Muscle of leg (tissue), 16 donors: ENCODE measurements around the gene PRIM2. TPM values are rescaled to one million over a fixed set of nuclear protein-coding genes. Genes with fewer than 3 reads are reported as not detected.
"Not testable (repeated sequence)": the region's sequence is repeated elsewhere in the genome, so short reads cannot be mapped to it uniquely, and the experiment has no call there.

Experiments
- DNase-seq: peaks from one replicate; pipeline ENCODE4 v3.0.0; 2013
- H3K27ac ChIP-seq: one replicate; pipeline ENCODE4 v1.5.1; 2013; ENCODE audit warnings: mild to moderate bottlenecking, low read length, control low read depth
- H3K27me3 ChIP-seq: one replicate; pipeline ENCODE4 v1.6.1; 2013; ENCODE audit warnings: low read length; ENCODE audit not compliant: control insufficient read depth, insufficient read depth
- H3K36me3 ChIP-seq: one replicate; pipeline ENCODE4 v1.6.1; 2013; ENCODE audit warnings: low read length; ENCODE audit not compliant: control insufficient read depth, insufficient read depth
- H3K4me1 ChIP-seq: one replicate; pipeline ENCODE4 v1.6.1; 2013; ENCODE audit warnings: low read length; ENCODE audit not compliant: control insufficient read depth, insufficient read depth
- H3K4me3 ChIP-seq: one replicate; pipeline ENCODE4 v1.5.1; 2013; ENCODE audit warnings: low read length, control low read depth
- H3K9me3 ChIP-seq: replicated peaks from 2 replicates; pipeline ENCODE4 v1.6.1; 2013; ENCODE audit warnings: low read depth, low read length; ENCODE audit not compliant: control insufficient read depth
- WGBS: methylation state at CpG from one replicate; pipeline ENCODE4 v1.1.5; 2013; ENCODE audit warnings: missing lambda C conversion rate; ENCODE audit not compliant: insufficient coverage; 5-methylcytosine and 5-hydroxymethylcytosine counted together
- long read RNA-seq, 11 donors: transcript quantifications; one replicate each; lab custom pipeline, GENCODE V29; 2026
- polyA plus RNA-seq, 8 donors: library from polyadenylated mRNA; unstranded; fragments of 120-200 nt; gene quantifications; one replicate each; pipeline versions ENCODE4 v1.2.1 to v1.2.3, GENCODE V29; 2013; ENCODE audit warnings: inconsistent platforms in 1 of 8, low replicate concordance in 1 of 8; ENCODE audit not compliant: insufficient read length in 8 of 8, insufficient read depth in 1 of 8
- total RNA-seq: library from RNA; stranded (reverse); fragments of 120-200 nt; gene quantifications from one replicate; pipeline ENCODE4 v1.2.4, GENCODE V29; 2013

Gene PRIM2, protein sequence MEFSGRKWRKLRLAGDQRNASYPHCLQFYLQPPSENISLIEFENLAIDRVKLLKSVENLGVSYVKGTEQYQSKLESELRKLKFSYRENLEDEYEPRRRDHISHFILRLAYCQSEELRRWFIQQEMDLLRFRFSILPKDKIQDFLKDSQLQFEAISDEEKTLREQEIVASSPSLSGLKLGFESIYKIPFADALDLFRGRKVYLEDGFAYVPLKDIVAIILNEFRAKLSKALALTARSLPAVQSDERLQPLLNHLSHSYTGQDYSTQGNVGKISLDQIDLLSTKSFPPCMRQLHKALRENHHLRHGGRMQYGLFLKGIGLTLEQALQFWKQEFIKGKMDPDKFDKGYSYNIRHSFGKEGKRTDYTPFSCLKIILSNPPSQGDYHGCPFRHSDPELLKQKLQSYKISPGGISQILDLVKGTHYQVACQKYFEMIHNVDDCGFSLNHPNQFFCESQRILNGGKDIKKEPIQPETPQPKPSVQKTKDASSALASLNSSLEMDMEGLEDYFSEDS
- total RNA-seq (13.2 TPM), polyA plus RNA-seq (1 to 10 TPM; 6.1 to 8.5 (median 7.0) TPM)
- long read RNA-seq, donor 1, result 0 reads
- long read RNA-seq, donor 2, result 0 reads
- long read RNA-seq, donor 3, result 0 reads
- long read RNA-seq, donor 4, partial matches to known transcripts, result 0 of 3 reads
- long read RNA-seq, donor 4, other reads (novel, unspliced or antisense), result 0 of 3 reads
- long read RNA-seq, donor 5, partial matches to known transcripts, result 7 of 10 reads
- long read RNA-seq, donor 5, other reads (novel, unspliced or antisense), result 0 of 10 reads
- long read RNA-seq, donor 6, partial matches to known transcripts, result 0 of 2 reads
- long read RNA-seq, donor 6, other reads (novel, unspliced or antisense), result 0 of 2 reads
- long read RNA-seq, donor 7, partial matches to known transcripts, result 0 of 2 reads
- long read RNA-seq, donor 7, other reads (novel, unspliced or antisense), result 0 of 2 reads
- long read RNA-seq, donor 8, result 0 reads
- long read RNA-seq, donor 9, result 0 reads
- long read RNA-seq, donor 10, result 0 reads
- long read RNA-seq, donor 11, partial matches to known transcripts, result 5 of 7 reads
- long read RNA-seq, donor 11, other reads (novel, unspliced or antisense), result 0 of 7 reads

DNA sequence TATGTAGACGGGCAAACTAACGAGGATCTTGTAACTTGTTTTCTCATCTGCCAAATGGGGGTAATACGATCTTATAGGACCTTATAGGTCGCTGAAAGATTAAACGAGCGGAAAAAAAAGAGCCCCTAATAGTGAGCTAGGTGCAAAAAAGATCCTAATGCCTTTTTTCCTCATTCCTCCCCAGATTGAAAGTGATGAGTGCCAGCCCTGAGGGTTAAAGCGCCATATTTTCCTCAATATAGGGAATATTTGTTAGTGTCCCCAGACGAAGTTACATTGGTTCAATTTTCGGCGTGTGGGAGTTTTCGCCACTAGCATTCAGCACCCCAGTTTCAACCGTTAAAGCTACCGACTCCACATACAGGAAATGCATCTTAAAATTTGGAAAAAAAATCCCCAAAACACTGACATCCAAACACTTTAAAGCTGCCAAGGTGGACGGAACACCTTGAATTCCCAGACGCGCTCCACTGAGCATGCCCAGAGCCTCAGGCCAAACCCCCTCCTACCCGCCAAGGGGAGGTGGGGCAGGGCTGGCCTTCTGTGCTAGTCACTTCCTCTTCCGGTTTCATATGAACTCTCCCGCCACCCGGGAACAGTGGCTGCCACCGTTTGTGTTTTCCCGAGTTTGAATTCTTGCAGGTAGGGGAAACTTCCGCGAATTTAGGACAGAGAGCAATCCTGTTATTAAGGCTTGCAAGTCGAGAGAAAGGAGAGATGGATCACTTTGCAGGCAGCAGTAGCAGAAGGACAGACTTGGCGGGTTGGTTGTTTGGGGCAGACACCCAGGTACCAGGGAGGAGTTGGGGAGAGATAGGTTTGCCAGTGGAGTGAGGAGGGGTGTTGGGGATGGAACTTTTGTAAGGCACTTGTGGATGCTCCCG is at the start of gene PRIM2:
TSS of gene PRIM2 (plus strand) at position 571 of the 884 bp plus-strand sequence. CDS start 816 bp downstream, outside the sequence.
- Histone ChIP-seq H3K27me3 (no peaks in the 10 kb centered on the region), H3K27ac (peak within 1 kb of the TSS; percentile 87), H3K36me3 (peaks cover 17% of the 10 kb centered on the region), H3K4me3 (peak within 1 kb of the TSS; percentile 93), H3K9me3 (no peaks in the 10 kb centered on the region), H3K4me1 (peaks cover 16% of the 10 kb centered on the region)
- WGBS, result 0% methylated on average over 7 of the region's 27 CpGs
- peak; percentile 94 for DNase-seq

DNA sequence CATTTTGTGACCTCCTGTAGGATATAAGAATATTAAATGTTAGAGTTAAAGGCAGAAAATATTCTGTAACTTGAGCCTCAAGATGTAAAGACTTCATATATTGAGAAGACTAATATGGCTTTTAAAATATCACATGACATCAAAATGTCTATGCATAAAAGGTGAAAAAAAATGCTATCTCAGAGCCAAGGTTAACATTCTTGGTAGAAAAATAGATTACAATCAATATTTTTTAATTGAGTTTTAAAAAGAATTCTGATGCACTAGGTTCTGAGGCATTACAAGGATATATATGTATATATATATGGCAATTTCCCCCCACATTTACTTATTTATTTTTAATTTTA is 49.2 kb upstream of the PRIM2 start:
- H3K4me3 ChIP-seq, result no peak overlapping the region
- H3K27me3 ChIP-seq, result no peaks in the 10 kb centered on the region
- H3K4me1 ChIP-seq, result no peaks in the 10 kb centered on the region
- H3K27ac ChIP-seq, result no peak overlapping the region
- no peak for DNase-seq
- H3K36me3 ChIP-seq, result no peaks in the 10 kb centered on the region
- no peaks in the 10 kb centered on the region for H3K9me3 ChIP-seq

DNA sequence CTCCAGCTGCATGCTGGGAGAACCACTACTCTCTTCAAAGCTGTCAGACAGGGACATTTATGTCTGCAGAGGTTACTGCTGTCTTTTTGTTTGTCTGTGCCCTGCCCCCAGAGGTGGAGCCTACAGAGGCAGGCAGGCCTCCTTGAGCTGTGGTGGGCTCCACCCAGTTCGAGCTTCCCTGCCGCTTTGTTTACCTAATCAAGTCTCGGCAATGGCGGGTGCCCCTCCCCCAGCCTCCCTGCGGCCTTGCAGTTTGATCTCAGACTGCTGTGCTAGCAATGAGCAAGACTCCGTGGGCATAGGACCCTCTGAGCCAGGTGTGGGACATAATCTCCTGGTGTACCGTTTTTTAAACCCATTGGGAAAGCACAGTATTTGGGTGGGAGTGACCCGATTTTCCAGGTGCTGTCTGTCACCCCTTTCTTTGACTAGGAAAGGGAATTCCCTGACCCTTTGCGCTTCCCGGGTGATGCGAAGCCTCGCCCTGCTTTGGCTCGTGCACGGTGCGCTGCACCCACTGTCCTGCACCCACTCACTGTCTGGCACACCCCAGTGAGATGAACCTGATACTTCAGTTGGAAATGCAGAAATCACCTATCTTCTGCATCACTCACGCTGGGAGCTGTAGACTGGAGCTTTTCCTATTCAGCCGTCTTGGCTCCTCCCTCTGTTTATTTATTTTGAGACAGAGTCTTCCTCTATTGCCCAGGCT is 43.2 kb upstream of the PRIM2 start:
- H3K9me3 ChIP-seq, H3K4me1 ChIP-seq, H3K27me3 ChIP-seq, H3K4me3 ChIP-seq, DNase-seq, H3K36me3 ChIP-seq, H3K27ac ChIP-seq: not testable (repeated sequence)
- WGBS, result 96% methylated on average over 13 of the region's 17 CpGs

DNA sequence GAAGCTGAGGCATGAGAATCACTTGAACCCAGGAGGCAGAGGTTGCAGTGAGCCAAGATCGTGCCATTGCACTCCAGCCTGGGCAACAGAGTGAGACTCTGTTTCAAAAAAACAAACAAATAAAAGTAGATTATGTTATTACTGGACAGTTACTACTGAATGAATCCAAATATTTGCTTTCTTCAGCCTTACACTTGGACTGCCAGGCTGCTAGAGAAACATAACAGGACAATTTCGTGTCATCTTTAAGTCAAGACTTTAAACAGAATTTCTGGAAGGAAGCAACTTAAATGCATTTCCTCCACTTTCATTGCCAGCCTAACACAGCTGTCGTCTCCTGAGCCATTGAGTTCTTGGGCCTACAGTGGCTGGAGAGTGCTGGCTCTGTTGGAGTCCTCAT is 42.0 kb upstream of the PRIM2 start:
- Histone ChIP-seq H3K4me1 (no peaks in the 10 kb centered on the region), H3K27ac (no peak overlapping the region), H3K27me3 (no peaks in the 10 kb centered on the region), H3K36me3 (no peaks in the 10 kb centered on the region), H3K4me3 (no peak overlapping the region), H3K9me3 (no peaks in the 10 kb centered on the region)
- WGBS, result 40% methylated on average over 1 of the region's 3 CpGs
- no peak for DNase-seq

DNA sequence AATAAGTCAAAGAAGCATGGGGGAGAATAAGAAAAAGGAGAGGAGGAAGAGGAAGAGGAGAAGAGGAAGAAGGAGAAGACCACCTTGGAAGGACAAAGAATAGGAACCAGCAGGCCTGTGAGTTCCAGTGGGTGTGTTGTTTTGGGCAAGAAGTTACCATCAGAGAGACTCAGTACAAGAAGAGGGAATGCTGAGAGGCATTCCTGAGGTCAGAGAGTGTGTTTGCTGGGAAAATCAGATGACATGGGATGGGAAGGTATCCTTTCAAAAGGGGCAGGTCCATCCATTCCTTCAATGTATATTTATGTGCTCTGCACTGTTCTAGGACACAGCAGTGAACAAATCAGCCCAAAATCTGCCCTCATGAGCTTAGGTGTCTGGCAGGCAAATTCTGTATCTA is 40.5 kb upstream of the PRIM2 start:
- Histone ChIP-seq H3K36me3 (no peaks in the 10 kb centered on the region), H3K4me3 (no peak overlapping the region), H3K9me3 (no peaks in the 10 kb centered on the region), H3K27me3 (no peaks in the 10 kb centered on the region), H3K27ac (no peak overlapping the region), H3K4me1 (no peaks in the 10 kb centered on the region)
- DNase-seq, result no peak

DNA sequence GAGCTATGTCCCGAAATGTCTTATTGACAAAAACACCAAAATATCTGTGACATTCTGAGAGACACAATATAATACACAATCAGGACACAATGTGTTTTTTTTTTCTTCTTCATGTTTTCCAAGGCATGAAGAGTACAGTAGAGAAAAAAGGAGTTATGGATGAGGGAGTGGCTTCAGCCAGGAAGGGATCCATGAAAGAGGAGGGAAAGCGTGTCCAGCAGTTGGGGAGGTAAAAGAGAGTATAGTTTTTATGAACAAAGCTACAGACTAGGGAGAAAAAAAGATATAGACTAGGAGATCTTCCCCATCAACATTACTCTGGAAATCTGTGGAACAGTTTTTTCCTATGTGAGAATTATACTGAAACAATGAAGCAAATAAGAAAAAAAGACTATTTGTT is 38.9 kb upstream of the PRIM2 start:
- H3K36me3 ChIP-seq, result no peaks in the 10 kb centered on the region
- no peaks in the 10 kb centered on the region for H3K4me1 ChIP-seq
- H3K27me3 ChIP-seq, result no peaks in the 10 kb centered on the region
- WGBS, result no CpG with 5 or more reads among the region's 2 CpGs
- H3K9me3 ChIP-seq, result no peaks in the 10 kb centered on the region
- H3K4me3 ChIP-seq, result no peak overlapping the region
- peak overlapping the region; percentile 37 for H3K27ac ChIP-seq
- DNase-seq, result no peak

DNA sequence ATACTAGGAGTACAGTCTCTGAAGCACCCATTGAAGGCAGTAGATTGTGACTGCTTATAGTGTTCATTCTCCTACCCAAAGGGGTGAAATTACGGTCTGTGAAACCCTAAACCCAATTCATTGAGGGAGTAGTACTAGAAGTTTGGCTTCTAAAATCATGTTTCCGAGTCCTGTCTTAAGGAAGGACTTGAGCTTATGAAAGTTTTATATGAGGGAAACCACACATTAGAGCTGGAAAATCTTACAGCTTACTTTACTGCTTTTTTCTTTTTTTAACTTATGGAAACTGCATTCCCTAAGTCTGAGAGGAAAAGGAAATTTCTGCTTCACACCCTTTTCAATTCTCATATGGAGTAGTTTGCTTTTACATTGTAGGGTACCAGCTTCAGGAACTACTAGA is 38.4 kb upstream of the PRIM2 start:
- Histone ChIP-seq H3K36me3 (no peaks in the 10 kb centered on the region), H3K27me3 (no peaks in the 10 kb centered on the region), H3K9me3 (no peaks in the 10 kb centered on the region), H3K4me3 (no peak overlapping the region), H3K4me1 (no peaks in the 10 kb centered on the region), H3K27ac (peak overlapping the region; percentile 37)
- peak; percentile 83 for DNase-seq
- no CpG with 5 or more reads among the region's 2 CpGs for WGBS

DNA sequence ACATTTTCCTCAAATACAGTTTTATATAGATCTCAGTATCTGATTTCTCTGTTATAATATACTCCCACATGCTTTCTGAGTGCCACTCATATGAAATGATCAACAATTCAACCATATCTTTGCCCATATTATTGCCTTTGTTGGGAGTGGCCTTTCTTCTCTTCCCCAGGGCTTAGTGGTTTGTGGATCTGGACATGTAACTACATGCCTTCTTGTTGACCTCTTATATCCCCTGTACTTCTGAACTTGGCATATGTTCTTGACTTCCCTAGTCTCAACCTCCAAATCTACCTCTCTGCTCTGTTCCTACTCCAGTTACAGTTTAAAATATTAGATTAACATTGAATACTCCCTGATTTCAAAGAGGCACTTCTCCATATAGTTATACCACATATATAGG is 34.3 kb upstream of the PRIM2 start:
- peaks cover 2% of the 10 kb centered on the region for H3K9me3 ChIP-seq
- H3K27ac ChIP-seq, result no peak overlapping the region
- H3K27me3 ChIP-seq, result no peaks in the 10 kb centered on the region
- H3K4me1 ChIP-seq, result no peaks in the 10 kb centered on the region
- DNase-seq, result no peak
- no peaks in the 10 kb centered on the region for H3K36me3 ChIP-seq
- no peak overlapping the region for H3K4me3 ChIP-seq

DNA sequence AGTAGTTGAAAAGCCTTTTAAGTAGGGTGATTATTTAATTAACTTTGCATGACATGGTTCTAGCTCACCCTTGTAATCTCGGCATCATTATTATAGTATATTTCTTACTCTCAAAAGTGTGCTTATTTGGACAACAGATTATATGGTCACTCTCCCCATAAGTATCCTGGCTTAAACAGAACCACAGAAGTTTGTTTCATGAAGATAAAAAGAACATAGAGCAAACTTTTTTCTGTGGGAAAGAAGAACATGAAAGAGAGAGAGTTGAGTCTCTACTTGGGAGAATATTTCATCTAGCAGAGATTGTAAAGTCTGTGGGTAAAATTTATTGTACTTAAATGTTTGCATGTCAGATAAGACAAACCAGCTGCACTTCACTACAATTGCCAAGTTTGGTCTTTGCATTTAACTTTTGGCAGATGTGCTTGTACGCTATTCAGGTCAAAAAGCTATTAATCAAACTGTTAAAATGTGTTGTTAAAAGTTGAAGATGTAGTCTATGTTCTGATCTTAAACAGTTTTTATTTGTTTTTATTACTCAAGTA is 33.4 kb upstream of the PRIM2 start:
- Histone ChIP-seq H3K4me3 (no peak overlapping the region), H3K4me1 (no peaks in the 10 kb centered on the region), H3K9me3 (peaks cover 2% of the 10 kb centered on the region), H3K27me3 (no peaks in the 10 kb centered on the region), H3K36me3 (no peaks in the 10 kb centered on the region), H3K27ac (peak overlapping the region; percentile 13)
- WGBS, result no CpG with 5 or more reads among the region's 2 CpGs
- DNase-seq, result peak; percentile 59
